ENCODE measurements around the gene AIG1.

DNA sequence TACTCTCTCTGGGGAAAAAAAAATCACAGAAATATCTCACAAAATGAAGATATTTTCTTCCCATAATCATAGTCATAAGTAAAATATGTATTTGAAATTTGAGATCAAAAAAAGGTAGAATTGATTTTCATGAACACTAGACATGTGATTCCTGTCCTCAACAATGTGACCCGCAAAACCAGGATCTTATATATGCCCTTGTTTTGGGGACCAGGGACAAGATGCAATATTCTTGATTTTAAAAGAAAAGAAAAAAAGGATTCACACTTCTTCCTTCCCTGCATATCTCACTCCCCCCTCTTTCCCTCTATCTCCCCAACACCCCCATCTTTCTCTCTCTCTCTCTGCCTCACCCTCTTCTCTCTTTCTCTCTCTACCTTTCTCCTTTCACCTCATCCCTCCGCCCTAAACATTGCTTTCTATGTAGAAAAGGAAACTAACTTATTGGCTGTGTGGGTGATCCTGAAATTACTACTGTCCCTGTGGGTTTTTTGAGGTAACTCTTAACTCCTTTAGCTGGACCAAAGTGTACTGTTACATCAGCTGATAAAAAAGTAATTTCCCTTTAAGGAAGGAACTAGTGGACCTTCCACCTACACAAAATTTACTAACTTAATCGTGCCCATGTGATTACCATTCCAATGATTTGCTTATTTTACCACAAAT, 85.6 kb downstream of the AIG1 start:
- TF ChIP-seq, protein P1, sequence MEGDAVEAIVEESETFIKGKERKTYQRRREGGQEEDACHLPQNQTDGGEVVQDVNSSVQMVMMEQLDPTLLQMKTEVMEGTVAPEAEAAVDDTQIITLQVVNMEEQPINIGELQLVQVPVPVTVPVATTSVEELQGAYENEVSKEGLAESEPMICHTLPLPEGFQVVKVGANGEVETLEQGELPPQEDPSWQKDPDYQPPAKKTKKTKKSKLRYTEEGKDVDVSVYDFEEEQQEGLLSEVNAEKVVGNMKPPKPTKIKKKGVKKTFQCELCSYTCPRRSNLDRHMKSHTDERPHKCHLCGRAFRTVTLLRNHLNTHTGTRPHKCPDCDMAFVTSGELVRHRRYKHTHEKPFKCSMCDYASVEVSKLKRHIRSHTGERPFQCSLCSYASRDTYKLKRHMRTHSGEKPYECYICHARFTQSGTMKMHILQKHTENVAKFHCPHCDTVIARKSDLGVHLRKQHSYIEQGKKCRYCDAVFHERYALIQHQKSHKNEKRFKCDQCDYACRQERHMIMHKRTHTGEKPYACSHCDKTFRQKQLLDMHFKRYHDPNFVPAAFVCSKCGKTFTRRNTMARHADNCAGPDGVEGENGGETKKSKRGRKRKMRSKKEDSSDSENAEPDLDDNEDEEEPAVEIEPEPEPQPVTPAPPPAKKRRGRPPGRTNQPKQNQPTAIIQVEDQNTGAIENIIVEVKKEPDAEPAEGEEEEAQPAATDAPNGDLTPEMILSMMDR (conservative IDR thresholded peaks at IDR 0.05; ENCODE audit: low read length): no peak
- TF ChIP-seq EZH2phosphoT487 (IDR thresholded peaks at IDR 0.05; ENCODE audit: borderline replicate concordance, low read depth, low read length): no peak
